H1 (cell line): ENCODE results near the gene HSD17B8. TPM values are rescaled to one million over a fixed set of nuclear protein-coding genes. Genes with fewer than 3 reads are reported as not detected.

Experiments
- CTCF ChIA-PET: fragments of 300-600 bp; sonication (Branson Sonifier 250); formaldehyde crosslinking; loops from one replicate; lab custom pipeline; 2021; ENCODE audit not compliant: partially characterized antibody; lab: Charles Lee
- POLR2A ChIA-PET: fragments of 300-600 bp; sonication (Branson Sonifier 250); formaldehyde crosslinking; loops from one replicate; lab custom pipeline; 2021; ENCODE audit warnings: inconsistent platforms; ENCODE audit not compliant: partially characterized antibody; lab: Charles Lee
- DNase-seq, 2 experiments: peaks; one replicate each; pipeline versions ENCODE4 v3.0.0 to v3.0.0-alpha.2; 2010 to 2022; ENCODE audit warnings: low spot score in 2 of 2, low read depth in 1 of 2, mixed read lengths in 1 of 2
- FAIRE-seq: peaks from 2 replicates; lab custom pipeline; 2011; peaks lifted over from hg19 to GRCh38; lab: Jason Lieb, UNC
- H2AFZ ChIP-seq: 2 replicates; pipeline ENCODE4 v1.8.1; 2012; ENCODE audit warnings: low read length, inconsistent platforms
- H2AK5ac ChIP-seq: 2 replicates; pipeline ENCODE4 v1.6.1; 2013; ENCODE audit warnings: low read depth, low read length
- H2BK120ac ChIP-seq: replicated peaks from 2 replicates; pipeline ENCODE3; 2013; ENCODE audit warnings: low read depth, low read length, inconsistent platforms
- H2BK12ac ChIP-seq: 2 replicates; pipeline ENCODE4 v1.6.1; 2013; ENCODE audit warnings: low read depth, low read length
- H2BK15ac ChIP-seq: 2 replicates; pipeline ENCODE4 v1.6.1; 2013; ENCODE audit warnings: low read length
- H2BK20ac ChIP-seq: 2 replicates; pipeline ENCODE4 v1.6.1; 2013; ENCODE audit warnings: low read length
- H2BK5ac ChIP-seq: 2 replicates; pipeline ENCODE4 v1.6.1; 2013; ENCODE audit warnings: low read depth, low read length
- H3K14ac ChIP-seq: 2 replicates; pipeline ENCODE4 v1.6.1; 2013; ENCODE audit warnings: inconsistent platforms; ENCODE audit not compliant: insufficient read length
- H3K18ac ChIP-seq: 2 replicates; pipeline ENCODE4 v1.6.1; 2013; ENCODE audit warnings: low read length; ENCODE audit errors: extremely low read depth
- H3K23ac ChIP-seq: 2 replicates; pipeline ENCODE4 v1.6.1; 2013; ENCODE audit warnings: inconsistent platforms; ENCODE audit not compliant: insufficient read length
- H3K23me2 ChIP-seq: 2 replicates; pipeline ENCODE4 v1.6.1; 2013; ENCODE audit warnings: low read depth, low read length
- H3K27ac ChIP-seq: 2 replicates; pipeline ENCODE4 v1.6.1; 2011; ENCODE audit warnings: low read depth, low read length, inconsistent platforms
- H3K27me3 ChIP-seq, 4 experiments: replicated peaks in 1 of 4; 1 replicate in 1 of 4; 2 replicates in 3 of 4; pipeline versions ENCODE4 v1.6.1 to v1.8.1; 2011 to 2013; ENCODE audit warnings: low read length in 3 of 4, mild to moderate bottlenecking in 3 of 4, inconsistent platforms in 2 of 4, mixed read lengths in 2 of 4, moderate library complexity in 1 of 4; ENCODE audit not compliant: control insufficient read depth in 3 of 4, insufficient read depth in 3 of 4; ENCODE audit errors: extremely low read depth in 1 of 4
- H3K36me3 ChIP-seq, 4 experiments: 2 replicates each; pipeline versions ENCODE4 v1.6.1 to v1.8.1; 2011 to 2013; ENCODE audit warnings: mild to moderate bottlenecking in 4 of 4, low read length in 3 of 4, moderate library complexity in 2 of 4, control low read depth in 1 of 4, inconsistent platforms in 1 of 4; ENCODE audit not compliant: insufficient read depth in 4 of 4, control insufficient read depth in 2 of 4
- H3K4ac ChIP-seq: replicated peaks from 2 replicates; pipeline ENCODE3; 2013; ENCODE audit warnings: low read length, low read depth, mixed read lengths, inconsistent platforms; ENCODE audit not compliant: insufficient read length
- H3K4me1 ChIP-seq, 4 experiments: replicated peaks in 1 of 4; 1 replicate in 1 of 4; 2 replicates in 3 of 4; pipeline versions ENCODE4 v1.6.1 to v1.8.1; 2011 to 2013; ENCODE audit warnings: low read length in 3 of 4, inconsistent platforms in 2 of 4, mixed read lengths in 1 of 4; ENCODE audit not compliant: insufficient read depth in 4 of 4, control insufficient read depth in 3 of 4
- H3K4me2 ChIP-seq, 2 experiments: 2 replicates each; pipeline versions ENCODE4 v1.6.1 to v1.8.1; 2011 to 2013; ENCODE audit warnings: low read depth in 2 of 2, low read length in 2 of 2, control low read depth in 1 of 2, inconsistent platforms in 1 of 2, mild to moderate bottlenecking in 1 of 2; ENCODE audit not compliant: insufficient read depth in 1 of 2
- H3K4me3 ChIP-seq, 4 experiments: fragments of 200-600, 300-600 bp in 1 of 4; sonication (generic), shearing (Covaris generic), sonication (Bioruptor Twin) in 1 of 4; 2 replicates each; pipeline versions ENCODE4 v1.5.1 to v1.8.1; 2011 to 2016; ENCODE audit warnings: low read length in 4 of 4, low read depth in 3 of 4, control low read depth in 2 of 4, inconsistent platforms in 2 of 4, mild to moderate bottlenecking in 2 of 4, mixed read lengths in 1 of 4, moderate library complexity in 1 of 4; ENCODE audit not compliant: insufficient read depth in 2 of 4; ENCODE audit errors: extremely low read depth in 1 of 4
- H3K56ac ChIP-seq: replicated peaks from 2 replicates; pipeline ENCODE3; 2013; ENCODE audit warnings: low read depth, mild to moderate bottlenecking, mixed read lengths, low read length, inconsistent platforms; ENCODE audit not compliant: insufficient read length
- H3K79me1 ChIP-seq: 2 replicates; pipeline ENCODE4 v1.6.1; 2013; ENCODE audit warnings: low read depth, low read length, control low read depth
- H3K79me2 ChIP-seq, 2 experiments: 2 replicates each; pipeline versions ENCODE4 v1.6.1 to v1.8.1; 2012 to 2013; ENCODE audit warnings: low read length in 2 of 2, mild to moderate bottlenecking in 2 of 2, inconsistent platforms in 1 of 2; ENCODE audit not compliant: insufficient read depth in 2 of 2, control insufficient read depth in 1 of 2
- H3K9ac ChIP-seq, 4 experiments: replicated peaks in 1 of 4; 1 replicate in 1 of 4; 2 replicates in 3 of 4; pipeline versions ENCODE4 v1.6.1 to v1.8.1; 2011 to 2013; ENCODE audit warnings: low read depth in 3 of 4, low read length in 3 of 4, control low read depth in 2 of 4, mild to moderate bottlenecking in 2 of 4, moderate library complexity in 2 of 4, inconsistent platforms in 1 of 4; ENCODE audit errors: extremely low read depth in 1 of 4
- H3K9me3 ChIP-seq, 2 experiments: 2 replicates each; pipeline versions ENCODE4 v1.6.1 to v1.8.1; 2012 to 2013; ENCODE audit warnings: mild to moderate bottlenecking in 2 of 2, moderate library complexity in 2 of 2, control low read depth in 1 of 2, inconsistent platforms in 1 of 2, low read depth in 1 of 2, low read length in 1 of 2, mixed read lengths in 1 of 2; ENCODE audit not compliant: insufficient read depth in 2 of 2
- H4K20me1 ChIP-seq, 2 experiments: replicated peaks in 1 of 2; 2 replicates each; pipeline versions ENCODE3 to v1.8.1; 2011 to 2013; ENCODE audit warnings: inconsistent platforms in 2 of 2, low read length in 2 of 2, mild to moderate bottlenecking in 1 of 2; ENCODE audit not compliant: insufficient read depth in 2 of 2, control insufficient read depth in 1 of 2
- H4K5ac ChIP-seq: 2 replicates; pipeline ENCODE4 v1.6.1; 2013; ENCODE audit warnings: low read length, low read depth, mixed read lengths, inconsistent platforms; ENCODE audit not compliant: insufficient read length
- H4K8ac ChIP-seq: 2 replicates; pipeline ENCODE4 v1.8.0; 2013; ENCODE audit warnings: mild to moderate bottlenecking, moderate library complexity, low read length, inconsistent platforms; ENCODE audit not compliant: insufficient read depth; ENCODE audit errors: extremely low read depth
- H4K91ac ChIP-seq: replicated peaks from 2 replicates; pipeline ENCODE3; 2013; ENCODE audit warnings: low read length, mixed read lengths, inconsistent platforms; ENCODE audit not compliant: insufficient read length
- NANOG ChIP-seq: IDR thresholded peaks from 2 replicates; pipeline ENCODE4 v1.6.1; 2011; ENCODE audit warnings: low read length, low read depth, mild to moderate bottlenecking, inconsistent platforms; ENCODE audit not compliant: insufficient read depth, poor library complexity, severe bottlenecking
- WGBS, 2 experiments: shearing (Covaris generic) in 1 of 2; methylation state at CpG; one replicate each; pipeline versions ENCODE4 v1.1.6 to v1.1.7; 2013 to 2015; ENCODE audit warnings: low lambda C conversion rate in 2 of 2, mixed read lengths in 2 of 2, inconsistent platforms in 1 of 2, low coverage in 1 of 2, missing lambda C conversion rate in 1 of 2; ENCODE audit not compliant: insufficient replicate concordance in 2 of 2, insufficient coverage in 1 of 2, insufficient read length in 1 of 2; ENCODE audit errors: extremely low coverage in 1 of 2, missing lambda C conversion rate in 1 of 2; 5-methylcytosine and 5-hydroxymethylcytosine counted together
- polyA plus RNA-seq, 7 experiments: library from polyadenylated mRNA; depleted of rRNA in 3 of 7; stranded (reverse) in 5 of 7; unstranded in 2 of 7; fragments of >200 nt in 5 of 7; fragments of 200-250 nt in 2 of 7; gene quantifications; 1 replicate in 5 of 7; 2 replicates in 1 of 7; 4 replicates in 1 of 7; pipeline versions ENCODE4 v1.2.1 to v1.2.3, GENCODE V29; 2011 to 2013; ENCODE audit warnings: missing spikeins in 2 of 7, mixed read lengths in 2 of 7
- total RNA-seq: library from RNA; stranded (reverse); fragmentation: NEBNext Ultra II Directional; extraction: Animal tissue kit (Norgen Biotek cat#: 25700); gene quantifications from 2 replicates; pipeline ENCODE4 v1.2.1, GENCODE V29; 2021

Gene HSD17B8
- total and polyA plus RNA-seq, 2 of the 8 experiments (the other 6 are each of a cell fraction or from before 2014, with no cell fraction given) = 3.3 to 17.1 TPM

DNA sequence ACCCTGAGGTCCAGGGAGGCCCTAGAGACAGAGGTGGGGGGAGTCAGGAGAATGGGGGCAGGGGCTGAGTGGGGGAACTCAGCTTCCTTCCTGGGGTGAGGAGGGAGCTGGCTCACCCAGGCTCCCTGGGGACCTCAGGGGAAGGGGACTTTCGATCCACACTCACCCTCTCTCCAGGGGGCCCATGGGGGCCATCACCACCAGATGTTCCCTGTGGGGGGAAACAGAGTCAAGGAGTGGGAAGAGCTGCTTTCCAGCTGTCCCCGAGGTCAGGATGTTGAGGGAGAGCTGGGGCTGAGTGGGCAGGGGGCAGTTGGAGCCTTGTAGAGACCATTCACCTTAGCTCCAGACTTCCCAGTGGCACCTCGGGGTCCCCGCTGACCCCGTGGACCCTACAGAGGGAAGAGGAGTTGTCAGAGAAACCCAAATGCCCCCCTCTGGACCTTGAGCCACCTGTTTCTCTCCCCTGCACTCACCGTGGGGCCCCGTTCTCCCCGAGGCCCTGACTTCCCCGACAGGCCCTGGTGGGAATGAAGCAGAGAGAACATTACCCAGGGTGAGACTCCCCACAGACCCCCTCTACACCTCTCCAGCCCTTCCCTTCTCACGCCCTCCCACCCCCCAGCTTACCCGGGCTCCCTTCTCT is 30.8 kb upstream of the HSD17B8 start:
- Histone ChIP-seq H3K4ac (no peak overlapping the region), H4K8ac (no peak overlapping the region), H3K56ac (no peak overlapping the region), H4K91ac (no peak overlapping the region), H2AFZ (no peak overlapping the region), H3K18ac (no peak overlapping the region), H2BK5ac (no peak overlapping the region), H2BK20ac (no peak overlapping the region), H2BK120ac (no peak overlapping the region), H3K4me2 (no peak overlapping the region), H4K5ac (no peak overlapping the region), H3K4me3 (no peak overlapping the region), H2BK12ac (no peak overlapping the region), H3K23me2 (no peaks in the 10 kb centered on the region), H3K4me1 (no peaks in the 10 kb centered on the region; a peak in 2 of 7 replicates), H4K20me1 (peaks cover 0 to 3% of the 10 kb centered on the region in 2 experiments), H3K79me1 (no peaks in the 10 kb centered on the region), H3K9me3 (no peaks in the 10 kb centered on the region), H2AK5ac (no peak overlapping the region), H3K23ac (no peak overlapping the region), H3K36me3 (no peaks in the 10 kb centered on the region), H3K27me3 (no peaks in the 10 kb centered on the region), H3K27ac (no peak overlapping the region), H2BK15ac (no peak overlapping the region), H3K9ac (no peak overlapping the region), H3K79me2 (no peaks in the 10 kb centered on the region), H3K14ac (no peak overlapping the region)
- WGBS, 2 experiments = 89% methylated on average over 8 of the region's 11 CpGs; no CpG with 5 or more reads in 1 of the 2 experiments
- no peak for TF ChIP-seq NANOG
- DNase-seq (no peak), FAIRE-seq (no peak)
- ChIA-PET CTCF (interaction anchor here (0.7 to 5.5 kb wide), 27 partner anchors 8 to 282 kb away, joined by 3 to 74 read pairs (median 6); partner anchors contain the start of gene COL11A2), POLR2A (interaction anchor here (0.6 to 3.8 kb wide), 9 partner anchors 30 to 202 kb away, joined by 3 to 17 read pairs (median 4); partner anchors contain the start of gene RING1)
